Adrenal gland (tissue), 12 donors: ENCODE results near the gene CDKN2A. TPM values are rescaled to one million over a fixed set of nuclear protein-coding genes. Genes with fewer than 3 reads are reported as not detected.

Experiments
- DNase-seq, 7 donors: peaks; one replicate each; pipeline ENCODE4 v3.0.0-alpha.2; 2019 to 2020
- H3K27ac ChIP-seq, 5 donors: fragments of 200-600 bp; sonication (generic) in 4 of 5; 1 replicate in 3 of 5; 2 replicates in 2 of 5; pipeline versions ENCODE4 v1.5.1 to v1.8.0; 2016 to 2020; ENCODE audit warnings: mild to moderate bottlenecking in 1 of 5
- H3K27me3 ChIP-seq: fragments of 200-600 bp; 2 replicates; pipeline ENCODE4 v1.8.0; 2021
- H3K36me3 ChIP-seq, 2 donors: fragments of 200-600 bp; replicated peaks in 1 of 2; 1 replicate in 1 of 2; 2 replicates in 1 of 2; pipeline versions ENCODE4 v1.5.1 to v1.8.0; 2018 to 2022
- H3K4me1 ChIP-seq, 2 donors: fragments of 200-600 bp; replicated peaks in 1 of 2; 1 replicate in 1 of 2; 2 replicates in 1 of 2; pipeline versions ENCODE4 v1.5.1 to v1.8.0; 2018 to 2021
- H3K4me3 ChIP-seq, 4 donors: fragments of 200-600 bp; sonication (generic) in 3 of 4; one replicate each; pipeline ENCODE4 v1.5.1; 2016 to 2018
- H3K9me3 ChIP-seq, 3 donors: fragments of 200-600 bp; sonication (generic) in 1 of 3; replicated peaks in 1 of 3; 1 replicate in 2 of 3; 2 replicates in 1 of 3; pipeline versions ENCODE4 v1.5.1 to v1.8.0; 2016 to 2021
- CTCF ChIP-seq, 6 experiments: fragments of 450-650 bp in 4 of 6; fragments of 200-600 bp in 2 of 6; sonication (generic) in 1 of 6; IDR thresholded peaks; 1 replicate in 5 of 6; 2 replicates in 1 of 6; pipeline versions ENCODE4 v1.5.1 to v1.8.0; 2016 to 2021; ENCODE audit warnings: antibody characterized with exemption in 6 of 6, mild to moderate bottlenecking in 2 of 6, moderate library complexity in 1 of 6
- POLR2A ChIP-seq, 2 donors: fragments of 450-650 bp; IDR thresholded peaks; one replicate each; pipeline ENCODE4 v1.6.1; 2017; ENCODE audit warnings: antibody characterized with exemption in 2 of 2, mild to moderate bottlenecking in 2 of 2, moderate library complexity in 1 of 2
- WGBS, 4 donors: extraction: QIAGEN DNeasy Blood & Tissue Kit in 2 of 4; methylation state at CpG; one replicate each; pipeline versions ENCODE4 v1.1.5 to v1.1.7; 2013 to 2017; 5-methylcytosine and 5-hydroxymethylcytosine counted together
- intact Hi-C, 2 donors: fragments of 100-400 bp; cut with DNase I; formaldehyde crosslinking; loops; one replicate each; pipeline versions ENCODE4 v1.14.1 to v1.15.0; 2022 to 2023
- polyA plus RNA-seq, 3 donors: library from polyadenylated mRNA; stranded (reverse); fragments of 200-250 nt in 2 of 3; fragments of 350-450 nt in 1 of 3; fragmentation: Illumina TruSeq in 1 of 3; extraction: RNeasy Lipid Tissue Mini Kit (QIAGEN cat#74804) in 1 of 3; gene quantifications; one replicate each; pipeline ENCODE4 v1.2.3, GENCODE V29; 2013 to 2014
- total RNA-seq, 9 donors: library from RNA; depleted of rRNA in 4 of 9; stranded (reverse); fragments of >200 nt in 4 of 9; fragments of 120-200 nt in 1 of 9; fragmentation: NEBNext Ultra II Directional in 1 of 9; extraction: Animal tissue kit (Norgen Biotek cat#: 25700) in 1 of 9; gene quantifications; one replicate each; pipeline versions ENCODE4 v1.1.0 to v1.2.4, GENCODE V29; 2013 to 2023
- donor health status: healthy with polysubstance abuse.
- donor health status: Bipolar disorder and iron deficiency.
- donor health status: DM: yes; HTN: yes; CAD: no.
- donor health status: DM: no; HTN: no; CAD: no.
- donor health status: DM: no; HTN: no; CAD: no.
- donor health status: DM: yes; HTN: yes; CAD: no.

Gene CDKN2A
- total and polyA plus RNA-seq, 12 donors = 0.39 to 34.5 (median 13.7) TPM

DNA sequence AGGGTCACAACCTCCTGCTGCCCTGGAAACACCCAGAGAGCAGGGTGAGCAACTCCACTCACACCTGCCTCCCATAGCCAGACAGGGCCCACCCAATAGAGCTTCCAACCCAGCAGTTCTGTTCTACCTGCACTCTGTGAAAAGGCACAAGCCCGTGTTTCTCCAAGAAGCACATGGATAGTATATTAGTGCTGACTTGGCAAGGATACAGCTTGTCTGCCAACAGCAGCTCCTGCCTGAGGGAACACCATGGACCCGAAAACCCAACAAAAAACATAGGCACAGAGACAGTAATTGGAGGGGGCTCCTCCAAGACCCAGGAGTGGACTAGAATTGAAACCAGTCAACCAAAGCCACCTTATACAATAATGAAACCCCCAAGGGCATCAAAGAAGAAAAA is 48.6 kb downstream of the CDKN2A start:
- no peaks in the 10 kb centered on the region for H3K27me3 ChIP-seq
- H3K4me3 ChIP-seq = no peak overlapping the region
- TF ChIP-seq CTCF (IDR thresholded peaks at IDR 0.05) (no peak), POLR2A (IDR thresholded peaks at IDR 0.05) (no peak)
- H3K9me3 ChIP-seq = no peaks in the 10 kb centered on the region
- 81 to 100% (median 87%) methylated on average over 1 to 2 of the region's 2 CpGs for WGBS, 4 donors
- H3K27ac ChIP-seq = no peak overlapping the region
- intact Hi-C loops = no loop called here
- no peak for DNase-seq
- H3K4me1 ChIP-seq = no peaks in the 10 kb centered on the region
- H3K36me3 ChIP-seq = no peaks in the 10 kb centered on the region

- intact Hi-C loops = no loop called here
- no peak for DNase-seq
- 74 to 88% (median 81%) methylated on average over 4 of the region's 4 CpGs for WGBS, 4 donors
- no peak for TF ChIP-seq POLR2A (IDR thresholded peaks at IDR 0.05)
- no peak for TF ChIP-seq CTCF (IDR thresholded peaks at IDR 0.05)
- Histone ChIP-seq H3K9me3 (no peaks in the 10 kb centered on the region), H3K27me3 (no peaks in the 10 kb centered on the region), H3K36me3 (no peaks in the 10 kb centered on the region), H3K4me3 (no peak overlapping the region), H3K27ac (no peak overlapping the region), H3K4me1 (no peaks in the 10 kb centered on the region)
Measured at GRCh38 chr9:21943464-21943863, 50.7 kb downstream of the CDKN2A start.

GRCh38 chr9:21941337-21941995 is 52.7 kb downstream of the CDKN2A start:
- no peaks in the 10 kb centered on the region for H3K36me3 ChIP-seq
- no peak overlapping the region for H3K4me3 ChIP-seq
- intact Hi-C loops = no loop called here
- WGBS, 4 donors = 85 to 95% (median 89%) methylated on average over 4 of the region's 4 CpGs
- H3K4me1 ChIP-seq = no peaks in the 10 kb centered on the region
- H3K27ac ChIP-seq = no peak overlapping the region
- H3K9me3 ChIP-seq = no peaks in the 10 kb centered on the region
- no peaks in the 10 kb centered on the region for H3K27me3 ChIP-seq
- no peak for DNase-seq
- TF ChIP-seq CTCF (IDR thresholded peaks at IDR 0.05) (no peak), POLR2A (IDR thresholded peaks at IDR 0.05) (no peak)

GRCh38 chr9:21936161-21936560 is 58.0 kb downstream of the CDKN2A start:
- H3K27me3 ChIP-seq = no peaks in the 10 kb centered on the region
- H3K4me1 ChIP-seq = no peaks in the 10 kb centered on the region
- TF ChIP-seq CTCF (IDR thresholded peaks at IDR 0.05) (no peak), POLR2A (IDR thresholded peaks at IDR 0.05) (no peak)
- H3K27ac ChIP-seq = no peak overlapping the region
- H3K36me3 ChIP-seq = no peaks in the 10 kb centered on the region
- no peak for DNase-seq
- WGBS, 4 donors = 86 to 100% (median 93%) methylated on average over 1 of the region's 1 CpG
- no peak overlapping the region for H3K4me3 ChIP-seq
- intact Hi-C loops = no loop called here
- H3K9me3 ChIP-seq = no peaks in the 10 kb centered on the region
